Neuronal stem cell (in vitro differentiated cells): ENCODE results near the gene KCTD12.

ENCODE experiments used
- DNase-seq: peaks from one replicate; pipeline ENCODE4 v3.0.0-alpha.2; 2013; ENCODE audit warnings: low spot score
- H2AFZ ChIP-seq: one replicate; pipeline ENCODE4 v1.6.1; 2013; ENCODE audit warnings: mild to moderate bottlenecking, low read length, inconsistent platforms
- H2AK5ac ChIP-seq: 2 replicates; pipeline ENCODE4 v1.6.1; 2013; ENCODE audit warnings: low read depth, mild to moderate bottlenecking, inconsistent platforms, low read length, moderate library complexity, mixed read lengths
- H2BK120ac ChIP-seq: 2 replicates; pipeline ENCODE4 v1.6.1; 2013; ENCODE audit warnings: low read depth, mild to moderate bottlenecking, inconsistent platforms, low read length, moderate library complexity, mixed read lengths
- H2BK12ac ChIP-seq: one replicate; pipeline ENCODE4 v1.6.1; 2013; ENCODE audit warnings: low read length, inconsistent platforms
- H2BK15ac ChIP-seq: 2 replicates; pipeline ENCODE4 v1.6.1; 2013; ENCODE audit warnings: mild to moderate bottlenecking, low read length, inconsistent platforms, mixed read lengths
- H2BK5ac ChIP-seq: one replicate; pipeline ENCODE4 v1.6.1; 2013; ENCODE audit warnings: inconsistent platforms, mild to moderate bottlenecking, low read length, moderate library complexity
- H3K14ac ChIP-seq: one replicate; pipeline ENCODE4 v1.6.1; 2013; ENCODE audit warnings: low read length, inconsistent platforms
- H3K18ac ChIP-seq: 2 replicates; pipeline ENCODE4 v1.6.1; 2013; ENCODE audit warnings: low read length, inconsistent platforms
- H3K23ac ChIP-seq: 2 replicates; pipeline ENCODE4 v1.6.1; 2013; ENCODE audit warnings: low read depth, mild to moderate bottlenecking, mixed read lengths, low read length, inconsistent platforms; ENCODE audit not compliant: poor library complexity
- H3K27ac ChIP-seq: replicated peaks from 3 replicates; pipeline ENCODE4 v1.5.1; 2013; ENCODE audit warnings: low read length, inconsistent platforms
- H3K27me3 ChIP-seq, 3 experiments: 2 replicates each; pipeline ENCODE4 v1.6.1; 2013; ENCODE audit warnings: low read length in 3 of 3, mild to moderate bottlenecking in 2 of 3, inconsistent platforms in 1 of 3, low read depth in 1 of 3, mixed read lengths in 1 of 3, moderate library complexity in 1 of 3; ENCODE audit not compliant: control insufficient read depth in 3 of 3, insufficient read depth in 3 of 3
- H3K36me3 ChIP-seq, 2 donors: replicated peaks in 1 of 2; 2 replicates each; pipeline ENCODE4 v1.6.1; 2013; ENCODE audit warnings: low read length in 2 of 2; ENCODE audit not compliant: control insufficient read depth in 2 of 2, insufficient read depth in 2 of 2
- H3K4ac ChIP-seq: 2 replicates; pipeline ENCODE4 v1.6.1; 2013; ENCODE audit warnings: inconsistent platforms, mild to moderate bottlenecking, low read length, moderate library complexity
- H3K4me1 ChIP-seq, 2 donors: 1 replicate in 1 of 2; 2 replicates in 1 of 2; pipeline ENCODE4 v1.6.1; 2013; ENCODE audit warnings: low read length in 2 of 2, low read depth in 1 of 2; ENCODE audit not compliant: control insufficient read depth in 2 of 2, insufficient read depth in 1 of 2
- H3K4me2 ChIP-seq: one replicate; pipeline ENCODE4 v1.6.1; 2013; ENCODE audit warnings: mild to moderate bottlenecking, low read length, inconsistent platforms; ENCODE audit not compliant: insufficient read depth, poor library complexity, severe bottlenecking
- H3K4me3 ChIP-seq, 2 donors: 2 replicates each; pipeline ENCODE4 v1.5.1; 2013; ENCODE audit warnings: low read length in 2 of 2, mild to moderate bottlenecking in 2 of 2, inconsistent platforms in 1 of 2, moderate library complexity in 1 of 2
- H3K79me1 ChIP-seq: one replicate; pipeline ENCODE4 v1.6.1; 2013; ENCODE audit warnings: low read depth, mild to moderate bottlenecking, inconsistent platforms, low read length, moderate library complexity
- H3K9ac ChIP-seq: one replicate; pipeline ENCODE4 v1.6.1; 2013; ENCODE audit warnings: mild to moderate bottlenecking, low read depth, low read length, inconsistent platforms; ENCODE audit not compliant: poor library complexity
- H3K9me3 ChIP-seq, 2 donors: replicated peaks in 1 of 2; 2 replicates each; pipeline versions ENCODE3 to v1.6.1; 2013; ENCODE audit warnings: low read length in 2 of 2, mild to moderate bottlenecking in 2 of 2, inconsistent platforms in 1 of 2, low read depth in 1 of 2, mixed read lengths in 1 of 2, moderate library complexity in 1 of 2; ENCODE audit not compliant: control insufficient read depth in 2 of 2, insufficient read depth in 1 of 2
- H4K8ac ChIP-seq: one replicate; pipeline ENCODE4 v1.6.1; 2013; ENCODE audit warnings: low read depth, mild to moderate bottlenecking, inconsistent platforms, low read length, moderate library complexity
- H4K91ac ChIP-seq: one replicate; pipeline ENCODE4 v1.6.1; 2013; ENCODE audit warnings: low read length, low read depth, mild to moderate bottlenecking, inconsistent platforms; ENCODE audit not compliant: poor library complexity
- WGBS, 2 donors: extraction: QIAGEN DNeasy Blood & Tissue Kit; methylation state at CpG; one replicate each; pipeline ENCODE4 v1.1.7; 2013; ENCODE audit warnings: missing lambda C conversion rate in 2 of 2, mixed read lengths in 1 of 2; ENCODE audit not compliant: insufficient read length in 2 of 2, insufficient replicate concordance in 1 of 2; ENCODE audit errors: extremely low coverage in 2 of 2; 5-methylcytosine and 5-hydroxymethylcytosine counted together

Gene KCTD12

GRCh38 chr13:76875271-76875815 is 10.9 kb downstream of the KCTD12 start:
- Histone ChIP-seq H2AK5ac (no peak overlapping the region), H2BK12ac (no peak overlapping the region), H2AFZ (no peak overlapping the region), H3K27me3 (no peaks in the 10 kb centered on the region), H3K27ac (no peak overlapping the region), H3K4me2 (no peak overlapping the region), H4K8ac (no peak overlapping the region), H2BK15ac (no peak overlapping the region), H3K14ac (no peak overlapping the region), H3K36me3 (no peaks in the 10 kb centered on the region), H2BK120ac (no peak overlapping the region), H3K9ac (no peak overlapping the region), H2BK5ac (no peak overlapping the region), H3K9me3 (no peaks in the 10 kb centered on the region), H3K4me1 (no peaks in the 10 kb centered on the region), H3K18ac (no peak overlapping the region), H4K91ac (no peak overlapping the region), H3K79me1 (no peaks in the 10 kb centered on the region), H3K4me3 (no peak overlapping the region), H3K23ac (no peak overlapping the region), H3K4ac (no peak overlapping the region)
- WGBS, 2 donors: no CpG with 5 or more reads among the region's 3 CpGs
- no peak for DNase-seq

- no peak overlapping the region for H3K9ac ChIP-seq
- H3K18ac ChIP-seq: no peak overlapping the region
- no CpG with 5 or more reads among the region's 2 CpGs for WGBS, 2 donors
- H3K23ac ChIP-seq: no peak overlapping the region
- H3K27me3 ChIP-seq: no peaks in the 10 kb centered on the region
- no peak overlapping the region for H2BK120ac ChIP-seq
- H3K4me3 ChIP-seq: no peak overlapping the region
- no peak overlapping the region for H3K27ac ChIP-seq
- DNase-seq: no peak
- no peak overlapping the region for H2AFZ ChIP-seq
- H2BK15ac ChIP-seq: no peak overlapping the region
- H4K8ac ChIP-seq: no peak overlapping the region
- H2BK5ac ChIP-seq: no peak overlapping the region
- no peak overlapping the region for H2BK12ac ChIP-seq
- H3K4ac ChIP-seq: no peak overlapping the region
- H4K91ac ChIP-seq: no peak overlapping the region
- H3K79me1 ChIP-seq: no peaks in the 10 kb centered on the region
- no peak overlapping the region for H3K4me2 ChIP-seq
- H2AK5ac ChIP-seq: no peak overlapping the region
- H3K36me3 ChIP-seq: no peaks in the 10 kb centered on the region
- no peaks in the 10 kb centered on the region for H3K4me1 ChIP-seq
- no peaks in the 10 kb centered on the region for H3K9me3 ChIP-seq
- no peak overlapping the region for H3K14ac ChIP-seq
These were observed 11.7 kb downstream of the KCTD12 start for GRCh38 chr13:76874479-76874878.

- H2BK15ac ChIP-seq: no peak overlapping the region
- H3K27ac ChIP-seq: no peak overlapping the region
- no peak overlapping the region for H2BK5ac ChIP-seq
- no peak overlapping the region for H4K91ac ChIP-seq
- H3K27me3 ChIP-seq: no peaks in the 10 kb centered on the region
- WGBS, 2 donors: no CpG with 5 or more reads among the region's 2 CpGs
- H3K14ac ChIP-seq: no peak overlapping the region
- no peak overlapping the region for H3K4me3 ChIP-seq
- no peak overlapping the region for H3K4me2 ChIP-seq
- H2BK120ac ChIP-seq: no peak overlapping the region
- H3K36me3 ChIP-seq: no peaks in the 10 kb centered on the region
- no peak for DNase-seq
- no peak overlapping the region for H2BK12ac ChIP-seq
- H3K18ac ChIP-seq: no peak overlapping the region
- H2AK5ac ChIP-seq: no peak overlapping the region
- no peaks in the 10 kb centered on the region for H3K79me1 ChIP-seq
- no peak overlapping the region for H3K4ac ChIP-seq
- H3K4me1 ChIP-seq: no peaks in the 10 kb centered on the region
- no peak overlapping the region for H2AFZ ChIP-seq
- H4K8ac ChIP-seq: no peak overlapping the region
- no peak overlapping the region for H3K23ac ChIP-seq
- H3K9ac ChIP-seq: no peak overlapping the region
- no peaks in the 10 kb centered on the region for H3K9me3 ChIP-seq
These were observed 12.8 kb downstream of the KCTD12 start for GRCh38 chr13:76873445-76873844.

- WGBS, 2 donors: no CpG with 5 or more reads among the region's 2 CpGs
- H3K18ac ChIP-seq: no peak overlapping the region
- no peak overlapping the region for H2BK120ac ChIP-seq
- H3K4me3 ChIP-seq: no peak overlapping the region
- no peaks in the 10 kb centered on the region for H3K79me1 ChIP-seq
- H4K8ac ChIP-seq: no peak overlapping the region
- H3K9ac ChIP-seq: no peak overlapping the region
- H3K27me3 ChIP-seq: no peaks in the 10 kb centered on the region
- no peak overlapping the region for H2AK5ac ChIP-seq
- H3K27ac ChIP-seq: no peak overlapping the region
- no peak overlapping the region for H3K4ac ChIP-seq
- H2AFZ ChIP-seq: no peak overlapping the region
- H2BK5ac ChIP-seq: no peak overlapping the region
- H2BK15ac ChIP-seq: no peak overlapping the region
- H4K91ac ChIP-seq: no peak overlapping the region
- no peaks in the 10 kb centered on the region for H3K36me3 ChIP-seq
- no peaks in the 10 kb centered on the region for H3K4me1 ChIP-seq
- no peak for DNase-seq
- no peak overlapping the region for H3K4me2 ChIP-seq
- H3K14ac ChIP-seq: no peak overlapping the region
- H3K23ac ChIP-seq: no peak overlapping the region
- H2BK12ac ChIP-seq: no peak overlapping the region
- H3K9me3 ChIP-seq: no peaks in the 10 kb centered on the region
These were observed 13.5 kb downstream of the KCTD12 start for GRCh38 chr13:76872675-76873074.
